GM12891 (cell line): ENCODE data around the gene MAP2K7.

Source experiments
- DNase-seq: peaks from one replicate; pipeline ENCODE4 v3.0.0; 2011; ENCODE audit warnings: low spot score; ENCODE audit not compliant: insufficient read length
- FAIRE-seq: peaks from 2 replicates; lab custom pipeline; 2011; peaks lifted over from hg19 to GRCh38; lab: Jason Lieb, UNC
- PAX5 ChIP-seq: IDR thresholded peaks from 2 replicates; pipeline ENCODE4 v1.6.1; 2011; ENCODE audit warnings: low read length, moderate library complexity, mild to moderate bottlenecking; ENCODE audit not compliant: insufficient read depth, severe bottlenecking
- POLR2A ChIP-seq: IDR thresholded peaks from 2 replicates; pipeline ENCODE4 v1.6.1; 2011; ENCODE audit warnings: low read depth, low read length, control low read depth
- POLR2AphosphoS5 ChIP-seq: IDR thresholded peaks from 2 replicates; pipeline ENCODE4 v1.6.1; 2011; ENCODE audit warnings: low read depth, low read length, control low read depth
- POU2F2 ChIP-seq: IDR thresholded peaks from 2 replicates; pipeline ENCODE4 v1.6.1; 2011; ENCODE audit warnings: low read depth, mild to moderate bottlenecking, control low read depth, low read length, moderate library complexity
- SPI1 ChIP-seq: IDR thresholded peaks from 2 replicates; pipeline ENCODE4 v1.6.1; 2011; ENCODE audit warnings: low read depth, low read length, control low read depth
- TAF1 ChIP-seq: IDR thresholded peaks from 2 replicates; pipeline ENCODE4 v1.6.1; 2011; ENCODE audit warnings: low read depth, low read length, control low read depth

The MAP2K7 gene

DNA sequence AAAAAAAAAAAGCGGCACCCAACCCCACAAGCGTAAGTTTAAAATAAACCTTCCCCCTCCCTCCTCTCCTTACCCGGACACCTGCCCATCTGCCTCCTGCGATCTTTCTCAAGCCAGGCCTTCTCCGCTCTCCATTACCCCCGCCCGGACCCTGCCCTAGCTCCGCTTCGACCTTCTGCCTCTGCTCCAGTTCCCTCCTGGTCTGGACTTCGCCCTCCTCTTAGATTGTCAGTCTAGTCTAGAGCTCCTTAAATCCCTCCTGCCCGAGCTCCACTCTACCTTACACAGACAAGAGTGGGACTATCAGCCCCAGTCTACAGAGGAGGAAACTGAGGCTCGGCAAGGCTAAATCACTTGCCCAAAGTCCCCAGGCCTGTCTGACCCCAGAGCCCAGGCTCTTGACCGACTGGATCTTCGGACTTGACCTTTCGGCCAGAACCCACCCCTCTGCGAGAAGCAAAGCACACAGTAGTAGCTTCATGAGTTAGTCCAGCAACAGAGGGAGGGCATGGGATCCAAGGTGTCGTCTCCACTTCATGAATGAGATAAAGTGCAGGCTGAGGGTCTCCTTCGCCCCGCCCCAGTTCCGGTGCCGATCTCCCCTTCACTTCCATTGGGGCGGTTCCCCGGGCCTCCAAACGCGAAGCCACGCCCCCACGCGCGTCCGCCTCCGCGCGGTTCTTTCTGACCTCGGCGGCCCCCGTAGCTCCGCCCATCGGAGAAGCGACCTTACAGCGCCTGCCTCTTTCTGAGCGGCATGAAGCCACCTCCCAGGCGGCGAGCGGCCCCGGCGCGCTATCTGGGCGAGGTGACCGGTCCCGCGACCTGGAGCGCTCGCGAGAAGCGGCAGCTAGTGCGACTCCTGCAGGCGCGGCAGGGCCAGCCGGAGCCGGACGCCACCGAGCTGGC is 16.2 kb downstream of the MAP2K7 start, which contains the start of gene SNAPC2:
SNAPC2 (plus strand) TSS at position 729 of the 909 bp plus-strand sequence; CDS start at position 758, 29 bp downstream.
- TF ChIP-seq POU2F2 (no peak), POLR2AphosphoS5 (no peak), PAX5 (no peak), POLR2A (no peak), TAF1 (no peak), SPI1 (no peak)
- no peak for FAIRE-seq
- DNase-seq: peak; percentile 93

DNA sequence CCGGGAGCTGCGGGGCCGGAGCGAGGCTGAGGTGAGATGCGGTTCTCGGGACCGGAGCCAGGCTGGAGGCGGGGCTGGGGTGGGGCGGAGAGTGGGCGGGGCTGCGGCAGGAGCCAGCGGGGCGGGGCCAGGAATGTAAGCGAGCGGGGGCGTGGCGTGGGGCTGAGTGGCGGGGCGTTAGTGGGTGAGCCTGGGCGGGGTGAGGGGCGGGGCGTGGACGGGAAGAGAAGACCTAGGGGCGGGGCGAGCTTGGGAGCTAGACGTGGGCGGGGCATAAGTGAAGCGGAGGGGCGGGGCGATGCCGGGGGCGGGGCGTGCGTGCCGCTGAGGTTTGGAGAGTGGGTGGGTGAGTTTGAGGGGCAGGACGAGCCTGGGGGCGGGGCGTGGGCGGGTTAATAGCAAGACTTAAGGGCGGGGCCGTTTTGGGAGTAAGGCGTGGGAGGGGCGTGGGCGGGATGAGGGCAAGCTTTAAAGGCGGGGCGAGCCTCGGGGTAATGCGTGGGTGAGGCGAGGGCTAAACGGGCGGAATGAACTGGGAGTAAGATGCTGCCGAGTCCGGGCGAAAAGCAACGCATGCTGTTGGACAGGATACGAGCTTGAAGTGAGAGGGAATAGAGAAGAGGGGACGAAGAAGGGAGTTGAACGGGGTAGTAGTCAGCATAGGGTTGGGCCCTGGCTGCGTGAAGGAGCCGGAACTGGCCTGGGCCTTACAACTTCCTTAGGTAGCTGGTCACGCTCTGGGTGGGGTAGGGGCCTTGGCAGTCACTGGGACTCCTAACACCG is 17.0 kb downstream of the MAP2K7 start:
- TF ChIP-seq TAF1: no peak
- no peak for TF ChIP-seq POLR2A
- TF ChIP-seq POLR2AphosphoS5: no peak
- TF ChIP-seq SPI1: no peak
- no peak for TF ChIP-seq PAX5
- peak; percentile 95 for FAIRE-seq

GRCh38 chr19:7921302-7921966 is 17.8 kb downstream of the MAP2K7 start:
- FAIRE-seq (peak; percentile 16), DNase-seq (no peak)
- TF ChIP-seq POLR2A (no peak), TAF1 (no peak), SPI1 (no peak), POU2F2 (no peak), POLR2AphosphoS5 (no peak), PAX5 (no peak)

More for the DNA sequence above, 17.0 kb downstream of the MAP2K7 start:
- DNase-seq: peak; percentile 89

DNA sequence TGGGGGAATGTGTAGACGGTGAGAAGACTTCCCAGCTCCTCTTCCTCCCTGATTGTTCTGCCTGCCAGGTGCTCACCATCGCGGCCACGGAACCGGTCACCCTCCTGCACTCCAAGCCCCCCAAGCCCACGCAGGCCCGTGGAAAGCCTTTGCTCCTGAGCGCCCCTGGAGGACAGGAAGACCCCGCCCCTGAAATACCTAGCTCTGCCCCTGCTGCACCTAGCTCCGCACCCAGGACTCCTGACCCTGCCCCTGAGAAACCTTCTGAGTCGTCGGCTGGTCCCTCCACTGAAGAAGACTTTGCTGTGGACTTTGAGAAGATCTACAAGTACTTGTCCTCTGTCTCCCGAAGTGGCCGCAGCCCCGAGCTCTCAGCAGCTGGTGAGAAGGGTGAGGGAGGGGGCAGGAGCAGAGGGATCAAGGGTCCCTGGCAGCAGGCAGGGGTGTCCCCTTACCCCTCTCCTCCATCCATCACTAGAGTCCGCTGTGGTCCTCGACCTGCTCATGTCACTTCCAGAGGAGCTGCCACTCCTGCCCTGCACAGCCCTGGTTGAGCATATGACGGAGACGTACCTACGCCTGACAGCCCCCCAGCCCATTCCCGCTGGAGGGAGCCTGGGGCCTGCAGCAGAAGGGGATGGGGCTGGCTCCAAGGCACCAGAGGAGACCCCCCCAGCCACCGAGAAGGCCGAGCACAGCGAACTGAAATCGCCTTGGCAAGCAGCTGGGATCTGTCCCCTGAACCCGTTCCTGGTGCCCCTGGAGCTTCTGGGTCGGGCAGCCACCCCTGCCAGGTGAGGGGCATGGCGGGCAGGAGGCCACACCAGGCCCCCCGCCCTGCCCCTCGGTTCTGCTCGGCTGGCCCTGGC is 18.5 kb downstream of the MAP2K7 start:
- FAIRE-seq: no peak
- TF ChIP-seq SPI1 (no peak), POU2F2 (no peak), TAF1 (no peak), POLR2A (no peak), POLR2AphosphoS5 (no peak), PAX5 (no peak)
- DNase-seq: no peak

- no peak for FAIRE-seq
- TF ChIP-seq POLR2A (no peak), TAF1 (no peak), POU2F2 (no peak), SPI1 (no peak), PAX5 (no peak), POLR2AphosphoS5 (no peak)
Observed at GRCh38 chr19:7922836-7923195, 19.1 kb downstream of the MAP2K7 start.

DNA sequence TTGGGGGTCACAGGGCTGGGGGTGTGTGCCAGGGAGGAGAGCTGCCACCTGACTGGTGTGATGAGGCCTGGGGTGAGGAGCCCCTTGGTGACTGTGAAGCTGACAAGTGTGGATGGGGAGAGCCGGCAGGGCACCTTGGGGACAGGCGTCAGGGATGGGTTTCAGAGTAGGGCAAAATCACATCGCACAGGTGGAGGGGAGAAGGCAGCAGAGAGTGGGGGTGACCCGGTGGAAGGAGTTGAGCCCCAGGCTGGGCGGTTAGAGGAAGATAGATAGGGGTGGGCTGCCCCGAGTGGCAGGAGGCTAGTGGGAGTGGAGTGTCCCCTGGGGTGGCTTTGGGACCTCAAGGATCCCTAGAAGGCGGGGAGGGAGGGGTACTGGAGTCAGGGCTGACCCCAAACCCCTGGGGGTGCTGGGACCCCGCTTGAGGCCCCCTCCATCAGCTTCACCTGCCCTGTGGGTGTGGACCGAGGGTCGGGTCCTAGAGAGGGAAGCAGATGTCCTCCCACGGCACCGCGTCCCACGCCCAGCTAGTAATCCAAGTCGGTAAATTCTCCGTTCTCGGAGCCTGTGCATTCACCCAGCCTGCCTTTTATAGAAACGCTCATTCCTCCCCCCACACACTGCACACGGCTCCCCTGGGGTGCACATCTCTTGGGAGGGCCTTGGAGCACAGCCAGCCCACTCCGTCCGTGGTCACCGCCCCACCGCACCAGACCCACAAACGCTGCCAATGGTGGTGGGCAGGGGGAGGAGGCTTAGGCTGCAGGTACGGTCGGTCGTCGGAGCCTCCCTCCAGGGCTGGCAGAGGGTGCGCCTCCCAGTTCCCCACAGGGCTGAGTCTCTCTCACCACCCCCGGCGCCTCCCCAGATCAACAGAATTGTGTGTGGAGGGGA is 19.9 kb downstream of the MAP2K7 start:
- no peak for TF ChIP-seq POLR2AphosphoS5
- no peak for TF ChIP-seq POLR2A
- TF ChIP-seq TAF1: no peak
- no peak for TF ChIP-seq POU2F2
- no peak for TF ChIP-seq PAX5
- TF ChIP-seq SPI1: no peak
- DNase-seq (no peak), FAIRE-seq (no peak)

More at GRCh38 chr19:7922836-7923195, 19.1 kb downstream of the MAP2K7 start:
- DNase-seq: no peak

- DNase-seq (no peak), FAIRE-seq (no peak)
- TF ChIP-seq PAX5 (no peak), TAF1 (no peak), POU2F2 (no peak), SPI1 (no peak), POLR2AphosphoS5 (no peak), POLR2A (no peak)
Observed at GRCh38 chr19:7924241-7924640, 20.6 kb downstream of the MAP2K7 start.

DNA sequence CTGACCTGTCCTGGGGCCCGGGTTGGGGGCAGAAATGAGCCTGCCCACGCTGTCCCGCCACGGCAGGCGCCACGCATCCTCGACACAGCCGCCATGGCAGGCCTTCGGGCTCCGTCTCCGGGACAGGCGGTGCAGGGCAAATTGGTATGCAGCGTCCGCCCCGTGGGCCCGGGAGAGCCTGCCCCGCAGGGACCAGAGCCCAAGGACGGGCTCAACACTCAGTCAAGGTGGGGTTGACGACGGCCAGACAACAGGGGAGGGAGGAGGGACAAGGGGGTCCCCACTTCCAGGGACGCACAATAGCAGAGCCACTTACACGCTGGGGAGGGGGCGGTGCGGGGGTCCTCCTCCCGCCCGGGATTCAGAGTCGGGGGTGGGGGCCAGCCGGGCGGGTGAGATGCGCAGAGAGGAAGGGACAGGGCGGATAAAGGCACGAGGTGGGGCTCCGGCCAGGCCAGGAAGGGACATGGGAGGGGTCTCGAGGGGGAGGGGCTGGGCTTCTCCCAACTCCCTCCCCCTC is 21.0 kb downstream of the MAP2K7 start:
- no peak for DNase-seq
- no peak for FAIRE-seq

More for the DNA sequence above, 21.0 kb downstream of the MAP2K7 start:
- TF ChIP-seq PAX5 (no peak), SPI1 (no peak), POU2F2 (no peak), TAF1 (no peak), POLR2A (no peak), POLR2AphosphoS5 (no peak)
